NCI-H510A treated with DMSO at 0.1 percent for 48 hours (cell line): ENCODE data around the gene TMEM255B.
"Not testable (repeated sequence)": the region's sequence is repeated elsewhere in the genome, so short reads cannot be mapped to it uniquely, and the experiment has no call there.

Source experiments
- DNase-seq: peaks from one replicate; lab custom pipeline; 2025; lab: John Stamatoyannopoulos, UW

Gene TMEM255B

GRCh38 chr13:113749507-113749906, 9.5 kb upstream of the TMEM255B start:
- DNase-seq: no peak

GRCh38 chr13:113749967-113750366, 9.1 kb upstream of the TMEM255B start:
- no peak for DNase-seq

- DNase-seq: no peak
Measured at GRCh38 chr13:113750554-113751399, 8.2 kb upstream of the TMEM255B start.

DNA sequence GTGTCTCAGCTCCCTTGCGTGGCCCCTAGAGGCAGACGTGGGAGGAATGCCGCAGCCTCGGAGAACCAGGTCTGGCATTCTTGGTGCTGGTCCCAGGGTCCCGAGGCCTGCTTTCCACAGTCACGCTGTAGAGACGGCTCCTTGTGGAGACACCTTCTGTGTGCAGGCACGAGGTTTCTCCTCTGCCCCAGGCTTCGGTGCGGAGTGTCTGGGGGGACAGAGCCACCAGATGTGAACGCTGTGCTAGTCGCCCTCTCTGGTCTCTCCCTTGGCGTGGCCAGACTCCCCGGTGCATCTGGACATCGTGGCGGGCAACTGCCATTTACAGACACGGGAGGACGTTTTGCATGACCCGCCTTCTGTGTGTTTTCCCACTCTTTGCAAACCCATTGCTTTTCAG, 7.5 kb upstream of the TMEM255B start:
- DNase-seq: no peak

GRCh38 chr13:113752211-113752986, 6.6 kb upstream of the TMEM255B start:
- not testable (repeated sequence) for DNase-seq

GRCh38 chr13:113753171-113753570, 5.9 kb upstream of the TMEM255B start:
- DNase-seq: no peak

- DNase-seq: no peak
Measured at GRCh38 chr13:113754242-113754641, 4.8 kb upstream of the TMEM255B start.

GRCh38 chr13:113754691-113755090, 4.3 kb upstream of the TMEM255B start:
- no peak for DNase-seq

DNA sequence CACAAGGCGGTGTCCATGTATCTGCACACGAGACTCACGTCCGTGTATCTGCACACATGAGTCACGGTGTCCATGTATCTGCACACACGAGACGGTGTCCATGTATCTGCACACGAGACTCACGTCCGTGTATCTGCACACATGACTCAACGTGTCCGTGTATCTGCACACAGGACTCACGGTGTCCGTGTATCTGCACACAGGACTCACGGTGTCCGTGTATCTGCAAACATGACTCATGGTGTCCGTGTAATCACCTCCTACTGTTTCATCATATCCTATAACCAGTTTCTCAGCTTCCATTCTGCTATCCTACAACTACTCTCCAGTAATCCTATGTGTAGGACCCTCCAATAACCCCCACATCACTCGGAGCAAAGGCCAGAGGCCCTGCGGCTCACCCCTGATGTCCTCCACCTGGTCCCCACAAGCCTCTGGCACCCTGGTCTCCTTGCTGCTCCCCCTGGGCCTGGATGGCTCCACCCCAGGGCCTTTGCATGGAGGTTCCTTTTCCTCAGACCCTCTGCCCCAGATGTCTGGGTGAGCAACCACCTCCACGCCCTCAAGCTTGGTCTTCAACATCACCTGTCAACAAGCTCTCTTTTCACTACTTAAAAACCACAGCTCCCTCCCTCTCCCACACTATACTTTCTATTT, 2.5 kb upstream of the TMEM255B start:
- no peak for DNase-seq

DNA sequence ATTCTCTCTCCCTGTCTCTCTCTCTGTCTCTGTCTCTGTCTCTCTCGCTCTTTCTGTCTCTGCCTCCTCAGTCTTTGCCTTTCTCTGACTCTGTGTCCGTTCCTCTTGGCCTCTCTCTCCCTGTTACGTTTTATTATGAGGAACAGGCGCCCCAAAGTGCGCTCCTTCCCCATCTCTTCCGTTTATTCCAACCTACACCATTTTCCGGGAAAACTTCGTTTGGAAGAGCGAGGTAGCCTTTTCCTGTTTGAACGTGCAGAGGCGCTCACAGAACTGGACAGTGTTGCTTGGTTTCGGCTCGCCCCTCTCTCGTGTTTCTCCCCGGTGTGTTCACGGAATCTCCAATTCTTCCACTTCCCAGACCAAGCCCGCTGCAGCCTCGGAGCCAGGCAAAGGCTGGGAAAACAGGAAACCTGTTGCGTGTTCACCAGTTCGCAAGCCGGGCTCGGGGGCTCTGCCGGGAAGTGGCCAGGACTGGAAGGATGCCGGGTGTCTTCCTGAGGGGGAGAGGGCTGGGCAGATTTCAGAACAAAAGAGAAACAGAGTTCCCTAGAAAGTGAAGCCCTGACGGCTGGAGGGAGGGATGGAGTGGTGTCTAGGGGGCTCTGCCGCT, 605 bp downstream of the TMEM255B start:
- DNase-seq: peak; percentile 41

- no peak for DNase-seq
Measured at GRCh38 chr13:113761136-113761535, 2.1 kb downstream of the TMEM255B start.

DNA sequence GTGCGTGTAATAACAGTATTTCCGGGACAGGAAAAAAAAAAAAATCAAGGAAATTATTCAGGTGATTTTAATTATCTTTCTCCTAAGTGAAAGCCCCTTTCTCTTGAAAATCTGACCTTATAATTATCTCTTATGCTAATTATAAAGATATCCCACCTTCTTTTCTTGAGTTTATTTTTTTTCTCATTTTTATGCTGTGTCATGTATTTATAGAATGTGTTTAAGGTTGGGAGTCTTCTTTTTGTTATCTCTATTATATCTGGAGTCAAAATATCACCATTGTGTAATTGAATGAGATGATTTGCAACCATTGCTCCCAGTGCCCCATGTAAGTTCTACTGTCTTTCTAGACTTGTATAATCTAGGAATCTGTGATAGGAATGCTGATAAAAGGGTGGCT, 3.0 kb downstream of the TMEM255B start:
- no peak for DNase-seq

DNA sequence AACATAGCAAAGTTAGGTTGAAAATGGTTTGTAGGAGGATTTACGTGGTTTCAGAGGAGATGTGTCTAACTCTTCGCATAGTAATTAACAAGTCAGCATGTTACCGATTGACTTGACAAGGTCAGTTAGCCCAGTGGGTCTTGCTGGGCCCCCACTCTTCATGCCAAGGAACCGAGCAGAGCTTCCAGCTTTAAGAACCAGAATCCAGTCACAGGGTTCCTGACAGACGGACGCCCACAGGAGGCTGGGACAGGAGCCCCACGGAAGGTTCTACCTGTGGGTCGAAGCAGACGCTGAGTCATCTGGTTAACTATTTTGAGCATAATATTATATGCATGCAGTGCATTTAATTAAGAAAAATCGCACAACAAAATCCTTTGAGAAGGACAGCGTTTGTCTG, 3.5 kb downstream of the TMEM255B start:
- DNase-seq: no peak

GRCh38 chr13:113763254-113763653, 4.2 kb downstream of the TMEM255B start:
- no peak for DNase-seq

DNA sequence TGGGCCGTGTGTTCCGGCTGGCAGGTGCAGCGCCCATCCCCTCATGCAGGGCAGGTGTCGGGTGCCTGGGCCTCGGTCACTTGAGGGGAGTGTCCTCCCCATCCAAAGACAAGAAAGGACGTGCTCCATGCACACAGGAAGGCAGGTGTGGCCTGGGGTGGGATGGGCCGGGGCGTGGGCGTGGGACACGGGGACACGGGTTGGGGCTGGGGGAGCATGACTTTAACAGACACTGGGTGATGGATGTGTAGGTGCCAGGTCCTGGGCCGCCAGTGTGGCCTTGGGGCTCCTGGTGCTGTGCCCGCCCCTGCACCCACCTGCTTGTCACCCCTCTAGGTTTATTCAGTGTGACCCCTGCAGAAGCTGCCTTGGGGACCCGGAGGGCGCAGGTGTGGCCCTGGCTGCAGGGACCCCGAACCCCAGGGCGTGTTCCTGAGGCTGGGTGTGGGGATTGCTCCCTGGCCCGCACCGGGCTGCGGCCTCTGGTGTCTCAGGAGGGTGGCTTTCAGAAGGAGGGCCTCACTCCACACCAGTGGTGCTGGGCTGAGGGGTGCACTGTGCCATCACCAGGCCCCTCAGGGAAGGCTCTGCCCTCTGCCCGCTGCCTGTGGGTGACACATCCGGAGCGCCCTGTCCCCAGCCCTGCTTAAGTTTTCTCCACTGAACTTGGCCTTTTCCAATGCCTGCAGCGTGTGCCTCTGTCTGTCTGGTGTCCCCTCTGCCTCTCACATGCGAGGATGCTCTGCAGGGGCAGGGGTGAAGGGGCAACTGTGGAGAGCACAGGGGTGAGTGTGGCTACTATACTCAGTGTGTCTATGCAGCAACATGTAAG, 5.2 kb downstream of the TMEM255B start:
- no peak for DNase-seq

GRCh38 chr13:113764793-113765563, 6.0 kb downstream of the TMEM255B start:
- DNase-seq: no peak

DNA sequence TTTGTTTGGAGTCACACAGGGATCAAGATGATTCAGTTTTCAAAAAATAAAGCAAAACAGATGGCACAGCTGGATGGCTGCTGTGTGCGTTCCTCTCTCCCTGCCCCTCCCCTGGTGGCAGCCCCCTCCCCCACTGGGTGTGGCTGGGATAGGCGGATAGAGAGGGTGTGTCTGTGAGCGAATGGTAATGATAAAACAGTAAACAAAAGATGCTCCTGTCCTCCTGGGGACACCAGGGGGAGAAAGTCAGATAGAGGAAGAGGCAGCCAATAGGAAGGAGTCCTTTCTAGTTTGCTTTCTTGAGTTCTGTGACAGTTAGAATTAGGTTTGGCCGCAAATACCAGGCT, 6.5 kb downstream of the TMEM255B start:
- DNase-seq: no peak

- DNase-seq: no peak
Measured at GRCh38 chr13:113766035-113766800, 7.2 kb downstream of the TMEM255B start.

GRCh38 chr13:113767366-113767765, 8.3 kb downstream of the TMEM255B start:
- DNase-seq: no peak
